Activated T-cell treated with anti-CD3 and anti-CD28 coated beads, Interleukin-2, amount 50 U/mL, for 4 hours (primary cell): ENCODE measurements around the gene MAP2K7. TPM values are rescaled to one million over a fixed set of nuclear protein-coding genes. Genes with fewer than 3 reads are reported as not detected.

ENCODE experiments used
- ATAC-seq, 2 donors: fragments of 200-7000 bp; cut with Tn5 transposase; one replicate each; pipeline ENCODE4 v1.10.0; 2021
- DNase-seq: peaks from one replicate; pipeline ENCODE4 v3.0.0-alpha.2; 2020
- H3K27me3 Mint-ChIP-seq: one replicate; pipeline ENCODE4 v1.8.0; 2021; ENCODE audit warnings: low read depth, mixed read lengths
- H3K36me3 Mint-ChIP-seq: one replicate; pipeline ENCODE4 v1.8.0; 2022; ENCODE audit warnings: mixed read lengths; ENCODE audit not compliant: insufficient read depth
- H3K4me1 Mint-ChIP-seq: one replicate; pipeline ENCODE4 v1.8.0; 2021; ENCODE audit warnings: low read depth, mixed read lengths
- H3K4me3 Mint-ChIP-seq: one replicate; pipeline ENCODE4 v1.8.0; 2021; ENCODE audit warnings: mild to moderate bottlenecking, moderate library complexity, mixed read lengths
- H3K9me3 Mint-ChIP-seq: one replicate; pipeline ENCODE4 v1.8.0; 2021; ENCODE audit warnings: mixed read lengths
- total RNA-seq, 3 donors: library from RNA; stranded (reverse); gene quantifications; one replicate each; pipeline ENCODE4 v1.2.1, GENCODE V29; 2021

The MAP2K7 gene
- total RNA-seq, 3 donors from 2014 or later: 40.4 to 44.0 (median 43.3) TPM

GRCh38 chr19:7904074-7905020 is 670 bp downstream of the MAP2K7 start:
- H3K4me1 Mint-ChIP-seq: peaks cover 17% of the 10 kb centered on the region

GRCh38 chr19:7905268-7905667 is 1.6 kb downstream of the MAP2K7 start:
- ATAC-seq (no peak), DNase-seq (no peak)
- Mint-ChIP-seq H3K4me1 (peaks cover 17% of the 10 kb centered on the region), H3K9me3 (no peaks in the 10 kb centered on the region), H3K4me3 (peak overlapping the region; percentile 88), H3K36me3 (peaks cover 2% of the 10 kb centered on the region), H3K27me3 (no peaks in the 10 kb centered on the region)

More at GRCh38 chr19:7904074-7905020, 670 bp downstream of the MAP2K7 start:
- Mint-ChIP-seq H3K4me3 (peak overlapping the region; percentile 88), H3K36me3 (peaks cover 2% of the 10 kb centered on the region), H3K9me3 (no peaks in the 10 kb centered on the region), H3K27me3 (no peaks in the 10 kb centered on the region)
- DNase-seq: no peak
- ATAC-seq: peak; percentile 59 to 60

DNA sequence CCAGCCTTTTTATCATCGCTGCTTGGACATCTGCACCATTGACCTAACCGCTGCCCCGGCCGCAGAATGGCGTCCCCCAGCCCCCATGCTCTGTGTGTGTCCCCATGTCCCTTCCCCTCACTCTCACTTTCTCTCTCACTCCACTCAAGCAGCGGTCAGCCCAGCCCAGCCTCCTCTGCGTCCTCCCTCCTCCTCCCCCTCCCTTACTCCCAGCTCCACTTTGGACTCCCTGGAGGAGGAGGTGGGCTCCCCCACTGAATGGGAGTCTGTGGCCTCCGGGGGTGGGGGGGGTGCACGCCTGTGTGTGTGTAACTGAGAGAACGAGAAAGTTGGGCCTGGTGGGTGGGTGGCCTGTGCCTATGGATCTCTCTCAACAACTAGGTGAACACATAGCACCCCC is 2.2 kb downstream of the MAP2K7 start:
- Mint-ChIP-seq H3K9me3 (no peaks in the 10 kb centered on the region), H3K27me3 (no peaks in the 10 kb centered on the region), H3K4me1 (peaks cover 17% of the 10 kb centered on the region), H3K36me3 (peaks cover 5% of the 10 kb centered on the region), H3K4me3 (peak overlapping the region; percentile 61)
- DNase-seq (no peak), ATAC-seq (no peak)

- ATAC-seq (no peak), DNase-seq (no peak)
- peaks cover 17% of the 10 kb centered on the region for H3K4me1 Mint-ChIP-seq
- H3K27me3 Mint-ChIP-seq: no peaks in the 10 kb centered on the region
- H3K9me3 Mint-ChIP-seq: no peaks in the 10 kb centered on the region
- H3K4me3 Mint-ChIP-seq: no peak overlapping the region
- H3K36me3 Mint-ChIP-seq: peaks cover 12% of the 10 kb centered on the region
Observed at GRCh38 chr19:7907122-7907521, 3.4 kb downstream of the MAP2K7 start.

DNA sequence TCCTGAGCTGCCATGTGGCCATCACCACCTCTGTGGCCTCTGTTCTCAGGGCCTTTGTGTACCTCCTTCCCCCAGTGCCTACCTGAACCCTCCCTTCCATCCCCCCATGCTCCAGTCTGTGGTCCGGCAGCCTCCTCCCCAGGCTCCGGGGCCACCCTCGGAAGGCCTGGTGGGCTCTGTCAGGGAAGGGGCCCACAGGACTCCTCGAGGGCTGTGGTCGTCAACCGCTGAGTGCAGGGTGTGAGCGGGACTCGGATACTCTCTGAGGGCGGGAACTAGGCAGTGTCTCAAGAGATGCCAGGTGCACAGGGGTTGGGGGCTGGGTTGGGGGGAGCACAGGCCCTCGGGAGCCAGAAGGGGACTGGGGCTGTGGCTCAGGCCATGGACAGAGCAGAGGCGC is 3.9 kb downstream of the MAP2K7 start:
- H3K4me1 Mint-ChIP-seq: peaks cover 16% of the 10 kb centered on the region
- no peak overlapping the region for H3K4me3 Mint-ChIP-seq
- H3K36me3 Mint-ChIP-seq: peaks cover 13% of the 10 kb centered on the region
- H3K9me3 Mint-ChIP-seq: no peaks in the 10 kb centered on the region
- no peaks in the 10 kb centered on the region for H3K27me3 Mint-ChIP-seq
- ATAC-seq (no peak), DNase-seq (no peak)

DNA sequence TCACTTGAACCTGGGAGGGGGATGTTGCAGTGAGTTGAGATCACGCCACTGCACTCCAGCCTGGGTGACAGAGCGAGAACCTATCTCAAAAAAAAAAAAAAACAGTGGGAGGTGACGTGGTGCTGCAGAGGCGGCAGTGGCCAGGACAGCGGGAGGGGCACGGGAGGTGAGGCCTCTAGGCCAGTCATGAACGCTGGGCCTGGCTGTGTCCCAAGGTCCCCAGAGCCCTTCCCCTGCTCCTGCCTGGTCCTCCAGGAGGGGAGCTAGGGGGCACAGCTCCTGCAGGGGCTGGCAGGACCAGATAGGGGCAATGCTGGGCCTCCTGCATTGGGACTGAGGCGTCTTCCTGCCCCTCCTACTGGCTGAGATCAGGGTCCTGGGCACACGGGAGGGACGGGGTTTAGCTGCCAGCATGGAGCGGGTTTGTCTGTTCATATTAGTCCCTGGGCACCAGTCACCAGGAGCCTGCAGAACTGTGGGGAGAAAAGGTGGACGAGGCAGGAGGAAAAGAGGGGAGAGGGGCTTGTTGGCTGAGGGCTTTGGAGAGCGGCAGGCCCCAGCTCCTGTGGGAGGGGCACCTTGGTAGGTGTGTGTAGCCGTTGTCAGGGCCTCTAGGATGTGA is 4.5 kb downstream of the MAP2K7 start:
- no peak for DNase-seq
- Mint-ChIP-seq H3K36me3 (peaks cover 16% of the 10 kb centered on the region), H3K27me3 (no peaks in the 10 kb centered on the region), H3K4me1 (peaks cover 15% of the 10 kb centered on the region), H3K4me3 (no peak overlapping the region), H3K9me3 (no peaks in the 10 kb centered on the region)
- no peak for ATAC-seq

DNA sequence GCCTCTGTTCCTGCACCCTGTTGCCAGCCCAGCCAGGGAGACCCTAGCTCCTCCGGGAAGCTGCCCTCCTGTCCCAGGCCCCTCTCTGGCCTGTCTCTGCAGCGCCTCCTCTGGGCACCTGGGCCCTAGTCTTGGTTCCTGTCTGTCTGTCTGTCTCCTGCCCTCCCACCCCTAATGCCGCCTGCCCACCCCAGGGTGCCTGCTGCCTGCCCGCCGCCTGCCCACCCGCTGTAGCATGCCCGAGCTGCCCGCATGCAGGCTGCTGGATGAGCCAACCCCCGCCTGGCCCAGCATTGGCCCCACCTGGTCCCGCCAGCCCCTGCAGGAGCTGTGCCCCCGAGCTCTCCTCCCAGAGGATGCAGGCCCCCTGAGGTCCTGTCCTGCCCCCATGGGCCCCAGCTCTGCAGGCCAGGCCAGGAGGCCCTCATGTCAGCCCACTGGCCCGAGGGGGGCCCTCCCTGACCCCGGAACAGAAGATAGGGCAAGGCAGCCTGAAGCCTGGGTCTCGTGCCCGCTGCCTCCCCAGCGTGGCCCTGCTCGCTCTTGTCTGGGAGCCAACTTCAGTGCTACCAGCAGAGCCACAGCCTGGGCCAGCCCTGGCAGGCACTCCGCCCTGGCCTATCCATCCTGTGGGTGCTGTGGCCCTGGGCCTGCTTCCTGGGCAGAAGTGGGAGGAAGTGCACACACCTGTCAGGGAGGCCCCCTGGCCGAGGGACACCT is 5.2 kb downstream of the MAP2K7 start:
- Mint-ChIP-seq H3K27me3 (no peaks in the 10 kb centered on the region), H3K4me3 (no peak overlapping the region)
- DNase-seq: no peak

GRCh38 chr19:7909471-7910067 is 5.9 kb downstream of the MAP2K7 start:
- DNase-seq: no peak

More for the DNA sequence above, 5.2 kb downstream of the MAP2K7 start:
- Mint-ChIP-seq H3K4me1 (peaks cover 15% of the 10 kb centered on the region), H3K9me3 (no peaks in the 10 kb centered on the region), H3K36me3 (peaks cover 16% of the 10 kb centered on the region)
- ATAC-seq: no peak

GRCh38 chr19:7910321-7911161 is 6.9 kb downstream of the MAP2K7 start:
- no peak for DNase-seq
- no peaks in the 10 kb centered on the region for H3K9me3 Mint-ChIP-seq
- peaks cover 9% of the 10 kb centered on the region for H3K4me1 Mint-ChIP-seq
- H3K36me3 Mint-ChIP-seq: peaks cover 14% of the 10 kb centered on the region
- H3K4me3 Mint-ChIP-seq: no peak overlapping the region
- H3K27me3 Mint-ChIP-seq: peaks cover 13% of the 10 kb centered on the region
- ATAC-seq: no peak

More at GRCh38 chr19:7909471-7910067, 5.9 kb downstream of the MAP2K7 start:
- H3K9me3 Mint-ChIP-seq: no peaks in the 10 kb centered on the region
- ATAC-seq: no peak
- peaks cover 14% of the 10 kb centered on the region for H3K4me1 Mint-ChIP-seq
- H3K4me3 Mint-ChIP-seq: no peak overlapping the region
- peaks cover 16% of the 10 kb centered on the region for H3K36me3 Mint-ChIP-seq
- H3K27me3 Mint-ChIP-seq: peaks cover 3% of the 10 kb centered on the region

- no peak for ATAC-seq
- no peak overlapping the region for H3K4me3 Mint-ChIP-seq
Observed at GRCh38 chr19:7911508-7912143, 7.9 kb downstream of the MAP2K7 start.

DNA sequence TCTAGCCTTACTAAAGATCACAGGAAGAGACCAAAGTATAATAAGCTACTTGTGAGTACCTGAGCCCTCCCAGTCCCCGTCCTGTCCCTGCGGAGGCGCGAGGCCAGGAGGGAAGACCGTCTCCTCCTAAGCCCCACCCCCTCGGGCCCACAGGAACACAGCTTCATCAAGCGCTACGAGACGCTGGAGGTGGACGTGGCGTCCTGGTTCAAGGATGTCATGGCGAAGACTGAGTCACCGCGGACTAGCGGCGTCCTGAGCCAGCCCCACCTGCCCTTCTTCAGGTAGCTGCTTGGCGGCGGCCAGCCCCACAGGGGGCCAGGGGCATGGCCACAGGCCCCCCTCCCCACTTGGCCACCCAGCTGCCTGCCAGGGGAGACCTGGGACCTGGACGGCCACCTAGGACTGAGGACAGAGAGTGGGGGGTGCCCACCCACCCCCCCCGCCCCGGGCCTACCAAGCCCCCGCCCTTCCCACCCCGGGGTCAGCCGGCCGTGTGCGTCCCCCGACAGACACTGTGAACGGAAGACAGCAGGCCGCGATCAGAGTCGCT is 8.5 kb downstream of the MAP2K7 start:
- DNase-seq (no peak), ATAC-seq (no peak)
- no peak overlapping the region for H3K4me3 Mint-ChIP-seq
- H3K9me3 Mint-ChIP-seq: no peaks in the 10 kb centered on the region
- peaks cover 22% of the 10 kb centered on the region for H3K27me3 Mint-ChIP-seq
- H3K4me1 Mint-ChIP-seq: peaks cover 15% of the 10 kb centered on the region
- H3K36me3 Mint-ChIP-seq: peaks cover 14% of the 10 kb centered on the region

More at GRCh38 chr19:7911508-7912143, 7.9 kb downstream of the MAP2K7 start:
- Mint-ChIP-seq H3K4me1 (peaks cover 11% of the 10 kb centered on the region), H3K36me3 (peaks cover 14% of the 10 kb centered on the region), H3K27me3 (peaks cover 18% of the 10 kb centered on the region), H3K9me3 (no peaks in the 10 kb centered on the region)
- DNase-seq: no peak

DNA sequence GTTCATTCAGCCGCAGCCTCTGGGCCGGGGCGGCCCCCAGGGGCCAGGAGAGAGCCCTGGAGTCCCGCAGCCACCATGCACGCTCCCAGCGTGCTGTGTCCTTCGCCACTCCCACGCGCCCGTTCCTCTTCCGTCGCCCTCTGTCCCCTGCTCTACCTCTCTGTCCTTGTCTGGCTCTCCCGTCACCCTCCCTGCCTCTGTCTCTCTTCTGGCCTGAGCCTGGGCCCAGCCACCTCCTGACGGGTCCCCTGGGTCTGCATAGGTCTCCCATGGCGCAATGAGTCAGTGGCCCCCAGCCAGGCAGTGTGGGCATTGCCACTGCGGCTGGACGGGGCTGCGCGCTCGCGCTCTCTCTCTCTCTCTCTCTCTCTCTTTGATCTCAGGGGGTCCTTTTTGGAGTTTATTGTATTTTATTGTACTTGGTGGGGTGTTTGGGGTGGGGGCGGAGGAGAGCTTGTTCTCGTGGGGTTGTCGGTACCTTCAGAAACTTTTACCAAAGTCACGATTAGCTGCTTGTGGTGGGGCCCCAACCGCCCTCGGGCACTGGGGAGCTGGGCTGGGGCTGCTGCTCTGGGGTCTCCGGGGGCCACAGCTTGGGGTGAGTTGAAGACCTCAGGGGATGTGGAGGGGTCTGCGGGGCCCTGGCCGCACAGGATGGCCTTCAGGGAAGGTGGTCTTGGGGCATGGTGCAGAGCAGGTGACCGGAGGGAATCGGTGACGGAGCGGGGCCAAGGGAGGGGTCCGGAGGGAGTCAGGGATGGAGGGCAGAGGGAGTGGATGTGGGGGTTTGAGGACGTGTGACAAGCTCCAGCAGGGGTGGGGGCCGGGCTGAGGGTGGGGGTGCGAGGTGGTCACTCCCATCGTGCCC is 9.3 kb downstream of the MAP2K7 start:
- H3K4me1 Mint-ChIP-seq: peaks cover 13% of the 10 kb centered on the region
- DNase-seq: no peak
- no peaks in the 10 kb centered on the region for H3K9me3 Mint-ChIP-seq
- peaks cover 14% of the 10 kb centered on the region for H3K36me3 Mint-ChIP-seq
- ATAC-seq: no peak
- no peak overlapping the region for H3K4me3 Mint-ChIP-seq
- peaks cover 24% of the 10 kb centered on the region for H3K27me3 Mint-ChIP-seq
